ENCODE measurements around the gene ZIC1.

- TF ChIP-seq ZNF596 (tag by site-specific recombination; IDR thresholded peaks at IDR 0.05) (no peak), ZNF529 (tag by site-specific recombination; IDR thresholded peaks at IDR 0.05; ENCODE audit: insufficient replicate concordance) (no peak), ATF2 (tag by site-specific recombination; IDR thresholded peaks at IDR 0.05; ENCODE audit: low read depth) (no peak), MZF1 (tag by site-specific recombination; IDR thresholded peaks at IDR 0.05; ENCODE audit: borderline replicate concordance) (no peak), CTCF (tag by site-specific recombination; IDR thresholded peaks at IDR 0.05) (no peak), ZFP3 (tag by site-specific recombination; IDR thresholded peaks at IDR 0.05; ENCODE audit: low read depth) (no peak)
Measured at GRCh38 chr3:147397155-147397874, 11.8 kb upstream of the ZIC1 start.

Measured in HEK293 (cell line).